COLO829 (cell line): ENCODE data around the gene WASF3.
"Not testable (repeated sequence)": the region's sequence is repeated elsewhere in the genome, so short reads cannot be mapped to it uniquely, and the experiment has no call there.

Experiments used
- DNase-seq: peaks from one replicate; pipeline ENCODE4 v3.0.0; 2012; ENCODE audit warnings: low spot score

WASF3 gene

DNA sequence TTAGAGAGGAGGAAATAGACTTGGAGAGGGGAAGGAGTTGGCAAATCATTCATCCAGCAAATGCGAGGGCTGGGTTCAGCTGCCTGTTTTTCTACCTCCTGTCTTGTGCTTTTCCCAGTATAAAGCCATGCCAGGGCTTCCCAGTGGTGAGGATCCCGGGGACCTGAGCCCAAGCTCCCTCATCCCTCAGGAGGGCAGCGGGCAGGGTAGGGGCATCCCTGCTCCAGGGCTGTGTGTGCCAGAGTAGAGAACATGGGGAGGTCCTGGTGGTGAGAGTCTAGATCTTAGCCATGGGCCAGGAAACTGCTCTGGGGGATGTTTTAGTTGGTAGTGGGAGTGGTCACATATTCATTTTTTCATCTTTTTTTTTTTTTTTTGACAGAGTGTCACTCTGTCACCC is 159.5 kb downstream of the WASF3 start:
- DNase-seq = no peak

DNA sequence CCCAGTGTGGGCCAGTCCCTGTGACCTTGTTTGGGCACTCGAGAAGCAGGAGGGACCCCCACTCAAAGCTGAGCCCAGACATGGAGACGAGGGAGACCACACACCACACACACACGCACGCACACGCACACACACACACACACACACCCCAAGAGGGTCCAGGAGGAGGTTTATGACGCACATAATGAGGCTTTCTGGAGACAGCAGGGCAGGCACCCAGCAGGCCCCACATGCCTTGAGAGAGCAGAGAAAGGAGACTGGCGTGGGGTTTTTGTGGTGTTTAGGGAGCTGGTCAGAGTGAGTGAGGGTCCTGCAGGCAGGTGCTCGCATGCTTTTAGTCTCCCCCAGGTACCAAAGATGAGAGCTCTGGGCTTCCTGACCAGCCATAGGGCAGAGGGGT is 160.7 kb downstream of the WASF3 start:
- DNase-seq = no peak

DNA sequence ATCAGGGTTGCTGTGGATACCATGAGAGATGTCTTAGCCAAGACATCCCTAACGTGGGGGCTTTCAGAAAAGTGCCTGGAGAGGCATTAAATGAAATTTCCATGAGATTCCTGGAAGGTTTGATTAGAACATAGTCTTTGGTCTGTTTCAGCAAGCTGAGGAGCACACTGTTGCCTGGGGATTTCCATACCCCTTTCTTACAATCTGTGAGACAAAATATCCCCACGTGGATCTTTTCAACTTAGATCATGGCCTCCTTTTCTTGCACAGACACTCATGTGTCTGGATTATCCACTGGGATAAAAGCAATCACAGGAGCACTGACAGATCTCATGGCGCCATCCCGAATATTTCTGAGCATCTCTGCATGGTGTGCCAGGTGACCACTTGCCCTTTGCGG is 161.4 kb downstream of the WASF3 start:
- no peak for DNase-seq

DNA sequence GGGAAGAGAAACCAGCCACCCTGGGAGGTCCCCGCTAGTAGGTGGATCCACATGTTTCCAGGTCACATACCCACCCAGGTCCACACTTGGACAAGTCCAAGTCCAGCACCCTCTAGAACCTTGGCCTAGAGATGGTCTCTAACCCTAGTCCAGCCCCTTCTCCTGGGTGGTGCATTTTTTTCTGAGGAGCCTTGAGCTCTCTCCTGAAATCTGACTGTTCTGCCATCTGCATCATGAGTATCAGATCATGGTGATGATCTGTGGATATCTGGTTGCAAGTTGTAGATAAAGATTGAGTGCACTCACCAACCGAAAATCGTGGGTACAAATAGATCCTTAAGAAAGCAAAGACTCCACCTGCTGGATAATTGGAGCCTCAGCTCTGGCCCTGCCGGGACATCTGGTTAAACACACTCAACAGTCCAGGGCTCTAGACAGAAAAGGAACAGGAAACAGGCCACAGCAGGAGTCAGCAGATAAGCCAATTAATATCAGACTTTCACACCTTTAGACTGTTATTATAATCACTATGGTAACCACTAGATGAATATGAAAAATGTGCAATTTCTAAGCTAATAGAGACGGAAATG is 162.0 kb downstream of the WASF3 start:
- DNase-seq = no peak

DNA sequence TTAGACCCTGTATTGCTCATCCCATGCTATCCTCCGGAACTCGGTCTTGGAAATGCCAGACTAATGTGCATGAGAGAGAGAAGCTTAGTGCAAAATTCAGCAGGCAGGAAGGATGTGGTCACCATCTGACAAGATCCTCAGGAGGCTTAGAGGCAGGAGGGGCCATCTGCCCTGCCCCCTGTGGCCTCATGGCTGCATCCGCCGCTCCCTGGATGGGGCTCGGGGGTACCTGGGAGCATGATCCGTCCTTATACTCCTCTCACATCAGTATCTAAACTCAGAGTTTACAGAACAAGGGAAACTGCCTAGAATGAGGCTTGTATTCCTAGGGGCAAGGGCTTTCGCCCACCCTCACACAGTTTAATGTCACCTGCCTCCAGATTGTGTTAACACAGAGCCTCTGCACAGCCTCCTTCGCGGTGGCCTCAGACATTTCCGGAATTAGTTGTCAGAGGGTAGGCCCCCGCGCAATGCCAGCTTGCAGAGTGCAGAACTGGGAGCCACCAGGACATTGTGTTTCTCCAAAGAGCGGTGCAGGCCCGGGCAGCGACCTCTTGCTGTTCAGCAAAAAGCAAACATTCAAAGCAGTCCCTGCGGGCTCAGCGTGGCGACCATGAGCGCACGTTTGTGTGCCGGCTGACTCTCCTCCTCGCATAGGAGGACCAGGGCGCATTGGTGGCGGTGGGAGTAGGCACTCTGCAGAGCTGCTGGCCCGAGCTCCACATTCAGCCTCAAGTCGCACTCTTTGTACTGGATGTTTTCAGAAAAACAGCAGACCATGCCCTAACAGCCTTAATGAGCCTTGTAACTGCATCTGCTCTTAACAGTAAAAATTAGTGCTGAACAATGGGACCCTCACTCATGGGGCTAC is 164.0 kb downstream of the WASF3 start:
- no peak for DNase-seq

DNA sequence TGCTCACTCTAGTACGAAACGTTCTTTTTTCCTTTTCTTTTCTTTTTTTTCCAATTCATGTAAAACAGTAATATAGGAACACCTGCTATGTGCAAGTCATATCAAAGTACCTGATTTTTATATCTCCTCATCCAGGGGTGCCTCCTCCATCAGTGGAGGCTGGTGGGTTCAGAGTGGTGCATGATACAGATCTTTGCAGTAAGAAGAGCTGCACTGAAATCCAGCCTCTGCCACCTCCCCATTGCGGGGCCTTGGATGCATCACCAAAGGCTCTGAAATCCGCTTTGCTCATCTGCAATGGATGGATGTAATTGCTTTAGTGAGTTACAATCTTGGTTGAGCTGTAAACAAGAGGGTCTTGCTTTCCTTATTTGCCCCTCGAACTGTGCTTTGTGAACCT is 164.8 kb downstream of the WASF3 start:
- no peak for DNase-seq

DNA sequence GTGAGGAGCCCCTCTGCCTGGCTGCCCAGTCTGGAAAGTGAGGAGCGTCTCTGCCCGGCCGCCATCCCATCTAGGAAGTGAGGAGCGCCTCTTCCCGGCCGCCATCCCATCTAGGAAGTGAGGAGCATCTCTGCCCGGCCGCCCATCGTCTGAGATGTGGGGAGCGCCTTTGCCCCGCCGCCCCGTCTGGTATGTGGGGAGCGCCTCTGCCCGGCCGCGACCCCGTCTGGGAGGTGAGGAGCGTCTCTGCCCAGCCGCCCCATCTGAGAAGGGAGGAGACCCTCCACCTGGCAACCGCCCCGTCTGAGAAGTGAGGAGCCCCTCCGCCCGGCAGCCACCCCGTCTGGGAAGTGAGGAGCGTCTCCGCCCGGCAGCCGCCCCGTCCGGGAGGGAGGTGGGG is 166.1 kb downstream of the WASF3 start:
- not testable (repeated sequence) for DNase-seq

DNA sequence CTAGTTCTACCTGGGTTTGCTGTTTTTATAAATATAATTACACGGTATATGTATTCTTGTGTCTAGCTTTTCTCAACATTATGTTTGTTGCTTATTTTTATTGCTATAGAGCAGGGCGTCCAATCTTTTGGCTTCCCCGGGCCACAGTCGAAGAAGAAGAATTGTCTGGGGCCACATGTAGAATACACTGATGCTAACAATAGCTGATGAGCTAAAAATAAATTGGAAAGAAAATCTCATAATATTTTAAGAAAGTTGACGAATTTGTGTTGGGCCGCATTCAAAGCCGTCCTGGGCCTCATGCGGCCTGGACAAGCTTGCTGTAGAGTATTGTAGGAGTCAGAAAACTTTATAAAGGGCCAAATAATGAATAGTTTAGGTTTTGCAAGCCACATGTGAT is 169.2 kb downstream of the WASF3 start:
- DNase-seq = no peak

DNA sequence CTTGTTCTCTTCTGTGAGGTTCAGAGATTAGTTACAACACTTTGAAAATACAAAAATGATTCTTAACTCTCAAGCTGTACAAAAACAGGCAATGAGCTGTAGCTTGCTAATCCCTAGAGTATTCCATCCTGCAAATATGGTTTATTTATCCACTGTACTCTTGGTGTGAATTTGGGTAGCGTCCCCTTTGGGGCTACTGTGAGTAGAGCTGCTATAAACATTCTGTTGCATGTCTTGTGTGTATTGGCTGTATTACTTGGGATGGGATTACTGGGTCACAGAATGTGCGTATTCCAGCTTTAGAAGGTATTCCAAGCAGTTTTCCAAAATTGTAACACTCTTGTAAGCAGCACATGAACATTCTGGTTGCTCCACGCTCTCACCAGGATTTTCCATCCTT is 169.6 kb downstream of the WASF3 start:
- DNase-seq = no peak

DNA sequence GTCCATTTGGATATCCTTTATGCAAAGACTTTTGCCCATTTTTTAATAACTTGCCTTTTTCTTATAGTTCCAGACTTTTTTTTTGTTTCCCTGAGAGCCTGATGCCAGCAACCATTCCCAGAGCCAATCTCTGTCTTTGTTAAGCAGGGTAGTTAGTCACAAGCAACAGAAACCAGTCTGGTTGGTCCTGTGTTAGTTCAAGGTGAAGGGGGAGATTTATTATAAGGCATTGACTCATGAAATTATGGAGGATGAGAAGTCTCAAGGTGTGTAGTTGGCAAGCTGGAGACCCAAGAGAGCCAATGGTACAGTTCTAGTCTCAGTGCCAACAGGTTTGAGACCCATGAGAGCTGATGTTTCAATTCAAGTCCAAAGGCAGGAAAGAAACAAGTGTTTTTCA is 170.2 kb downstream of the WASF3 start:
- DNase-seq = no peak

DNA sequence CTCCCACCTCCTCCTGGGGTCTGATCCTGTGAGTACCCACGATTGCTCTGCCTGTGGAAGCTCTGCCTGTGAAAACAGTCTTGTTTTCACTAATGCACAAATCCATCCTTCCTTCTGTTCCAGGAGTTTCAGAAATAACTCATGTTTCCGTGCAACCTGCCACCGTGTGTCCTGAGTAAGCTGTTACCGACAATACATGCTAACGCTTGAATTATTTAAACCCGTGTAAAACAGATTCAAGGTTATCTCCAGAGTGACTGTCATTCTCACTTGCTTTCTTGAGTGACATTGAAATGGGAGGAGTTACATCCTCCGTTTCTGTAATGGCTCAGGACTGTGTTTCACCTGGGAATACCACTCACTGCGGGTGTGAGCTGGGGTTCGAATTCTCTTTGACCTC is 178.2 kb downstream of the WASF3 start:
- DNase-seq = no peak
